Natural killer cell (primary cell): ENCODE results near the gene POU2F1. TPM values are rescaled to one million over a fixed set of nuclear protein-coding genes. Genes with fewer than 3 reads are reported as not detected.

Source experiments
- ATAC-seq, 3 donors: fragments of 150-1000 bp in 2 of 3; fragments of 200-7000 bp in 1 of 3; cut with Tn5 transposase; 1 replicate in 1 of 3; 2 replicates in 2 of 3; pipeline ENCODE4 v1.10.0; 2021; ENCODE audit warnings: mild to moderate bottlenecking in 2 of 3, moderate library complexity in 2 of 3
- DNase-seq, 2 donors: peaks; one replicate each; pipeline versions ENCODE4 v3.0.0 to v3.0.0-alpha.2; 2013 to 2021; ENCODE audit warnings: mixed read lengths in 1 of 2
- H3K27ac ChIP-seq: one replicate; pipeline ENCODE4 v1.5.1; 2013; ENCODE audit warnings: mild to moderate bottlenecking, low read length
- H3K27me3 ChIP-seq: one replicate; pipeline ENCODE4 v1.6.1; 2013; ENCODE audit warnings: low read length; ENCODE audit not compliant: control insufficient read depth, insufficient read depth
- H3K36me3 ChIP-seq: one replicate; pipeline ENCODE4 v1.6.1; 2013; ENCODE audit warnings: low read length; ENCODE audit not compliant: control insufficient read depth, insufficient read depth
- H3K4me1 ChIP-seq: one replicate; pipeline ENCODE4 v1.6.1; 2013; ENCODE audit warnings: low read length; ENCODE audit not compliant: control insufficient read depth, insufficient read depth
- H3K4me3 ChIP-seq: one replicate; pipeline ENCODE4 v1.5.1; 2013; ENCODE audit warnings: low read length
- H3K9me3 ChIP-seq: one replicate; pipeline ENCODE4 v1.6.1; 2013; ENCODE audit warnings: low read length; ENCODE audit not compliant: control insufficient read depth, insufficient read depth
- H3K27ac Mint-ChIP-seq, 2 donors: one replicate each; pipeline ENCODE4 v1.8.0; 2022; ENCODE audit warnings: mild to moderate bottlenecking in 2 of 2, mixed read lengths in 2 of 2, moderate library complexity in 1 of 2
- H3K27me3 Mint-ChIP-seq, 2 donors: one replicate each; pipeline ENCODE4 v1.8.0; 2022; ENCODE audit warnings: low read depth in 2 of 2, mixed read lengths in 2 of 2
- H3K36me3 Mint-ChIP-seq: one replicate; pipeline ENCODE4 v1.8.0; 2022; ENCODE audit warnings: mixed read lengths
- H3K4me1 Mint-ChIP-seq, 2 donors: one replicate each; pipeline ENCODE4 v1.8.0; 2022; ENCODE audit warnings: mixed read lengths in 2 of 2
- H3K4me3 Mint-ChIP-seq: one replicate; pipeline ENCODE4 v1.8.0; 2022; ENCODE audit warnings: mild to moderate bottlenecking, moderate library complexity, mixed read lengths
- H3K9me3 Mint-ChIP-seq, 2 donors: one replicate each; pipeline ENCODE4 v1.8.0; 2022; ENCODE audit warnings: mixed read lengths in 2 of 2
- CTCF ChIP-seq: fragments of 200-600 bp; IDR thresholded peaks from one replicate; pipeline ENCODE4 v1.8.0; 2022; ENCODE audit warnings: antibody characterized with exemption
- WGBS: methylation state at CpG from one replicate; pipeline ENCODE4 v1.1.7; 2013; ENCODE audit warnings: missing lambda C conversion rate; ENCODE audit not compliant: insufficient coverage; 5-methylcytosine and 5-hydroxymethylcytosine counted together
- intact Hi-C: fragments of 100-400 bp; cut with micrococcal nuclease; formaldehyde crosslinking; loops from one replicate; pipeline ENCODE4 v1.14.2; 2022
- total RNA-seq, 4 donors: library from RNA; stranded (reverse); fragments of 120-200 nt in 1 of 4; gene quantifications; one replicate each; pipeline versions ENCODE4 v1.2.3 to v1.2.4, GENCODE V29; 2013 to 2022

Gene POU2F1
- total RNA-seq, 3 donors from 2014 or later (not counting 1 experiment from before 2014, with no cell fraction given) = 39.8 to 44.6 (median 40.9) TPM

DNA sequence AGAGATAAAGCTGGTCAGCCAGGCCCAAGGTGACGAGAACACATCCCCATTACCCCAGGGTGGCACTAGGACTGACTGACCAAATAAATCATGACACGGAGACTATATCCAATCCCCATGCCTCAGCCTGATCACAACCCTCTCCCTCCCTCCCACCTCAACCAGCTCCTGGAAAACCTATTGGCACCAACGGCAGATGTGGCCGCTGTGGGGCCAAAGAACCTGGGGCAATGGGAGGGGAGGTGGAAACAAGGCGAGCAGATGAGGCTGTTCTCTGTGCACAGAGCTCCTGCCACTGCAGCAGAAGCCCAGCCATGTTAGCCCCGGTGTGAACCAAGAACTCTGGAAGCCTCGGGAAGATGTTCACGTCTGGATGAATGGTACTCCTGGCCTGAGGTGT, 220.1 kb downstream of the POU2F1 start:
- Histone ChIP-seq H3K4me3 (no peak overlapping the region), H3K27me3 (no peaks in the 10 kb centered on the region), H3K4me1 (peaks cover 90% of the 10 kb centered on the region), H3K36me3 (peaks cover 81% of the 10 kb centered on the region), H3K9me3 (no peaks in the 10 kb centered on the region), H3K27ac (peak overlapping the region; percentile 86)
- no peak for ATAC-seq
- H3K36me3 Mint-ChIP-seq = peaks cover 37% of the 10 kb centered on the region
- peak overlapping the region; percentile 91 to 100 for H3K27ac Mint-ChIP-seq
- peak in 1 of 2 donors; percentile 5 for DNase-seq
- peaks cover 89 to 95% of the 10 kb centered on the region in 2 donors for H3K4me1 Mint-ChIP-seq
- no peak for TF ChIP-seq CTCF
- WGBS = 86% methylated on average over 8 of the region's 8 CpGs
- peak overlapping the region; percentile 88 for H3K4me3 Mint-ChIP-seq
- H3K27me3 Mint-ChIP-seq = no peaks in the 10 kb centered on the region
- intact Hi-C loops = loop anchor here (5.0 to 10.0 kb wide), 2 partner anchors 173 to 376 kb away; no protein-coding TSS in a partner anchor
- no peaks in the 10 kb centered on the region for H3K9me3 Mint-ChIP-seq

DNA sequence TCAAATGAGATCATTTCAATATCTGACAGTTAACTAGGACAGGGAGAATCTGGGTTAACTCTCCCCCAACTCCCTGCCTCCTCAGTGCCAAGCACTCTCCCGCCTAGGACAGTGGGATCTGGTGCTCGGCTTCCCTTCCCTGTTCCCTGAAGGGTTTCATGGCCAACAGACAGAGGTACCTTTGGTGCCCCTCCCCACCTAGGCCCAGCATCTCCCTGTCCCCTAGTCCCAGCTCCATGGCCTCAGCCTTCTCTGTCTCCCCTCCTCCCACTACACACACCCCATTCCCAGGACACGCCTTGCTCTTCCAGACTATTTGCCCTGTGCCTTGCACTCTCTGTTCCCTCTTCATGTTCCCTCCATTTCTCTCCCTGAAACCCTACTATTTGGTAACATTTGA, 220.5 kb downstream of the POU2F1 start:
- peaks cover 90% of the 10 kb centered on the region for H3K4me1 ChIP-seq
- peaks cover 89 to 95% of the 10 kb centered on the region in 2 donors for H3K4me1 Mint-ChIP-seq
- H3K27ac Mint-ChIP-seq = peak overlapping the region; percentile 91 to 100
- intact Hi-C loops = loop anchor here (5.0 to 10.0 kb wide), 2 partner anchors 174 to 376 kb away; no protein-coding TSS in a partner anchor
- no peaks in the 10 kb centered on the region for H3K27me3 ChIP-seq
- H3K4me3 ChIP-seq = no peak overlapping the region
- no peaks in the 10 kb centered on the region for H3K9me3 ChIP-seq
- 96% methylated on average over 3 of the region's 3 CpGs for WGBS
- H3K27ac ChIP-seq = peak overlapping the region; percentile 86
- TF ChIP-seq CTCF = no peak
- H3K27me3 Mint-ChIP-seq = no peaks in the 10 kb centered on the region
- peaks cover 76% of the 10 kb centered on the region for H3K36me3 ChIP-seq
- no peak for ATAC-seq
- peaks cover 37% of the 10 kb centered on the region for H3K36me3 Mint-ChIP-seq
- H3K4me3 Mint-ChIP-seq = peak overlapping the region; percentile 82
- no peaks in the 10 kb centered on the region for H3K9me3 Mint-ChIP-seq
- peak in 1 of 2 donors; percentile 9 for DNase-seq

GRCh38 chr1:167442142-167442848, 221.6 kb downstream of the POU2F1 start:
- H3K4me3 ChIP-seq = no peak overlapping the region
- H3K27ac ChIP-seq = peak overlapping the region; percentile 86
- ATAC-seq = peak; percentile 47 to 76 (median 63)
- intact Hi-C loops = loop anchor here (2.0 to 10.0 kb wide), 3 partner anchors 41 to 377 kb away; no protein-coding TSS in a partner anchor
- Mint-ChIP-seq H3K36me3 (peaks cover 33% of the 10 kb centered on the region), H3K9me3 (no peaks in the 10 kb centered on the region), H3K4me3 (peak overlapping the region; percentile 78), H3K27ac (peak overlapping the region; percentile 91 to 100), H3K27me3 (no peaks in the 10 kb centered on the region), H3K4me1 (peaks cover 87 to 94% of the 10 kb centered on the region in 2 donors)
- 48% methylated on average over 12 of the region's 12 CpGs for WGBS
- H3K4me1 ChIP-seq = peaks cover 94% of the 10 kb centered on the region
- peak; percentile 79 for TF ChIP-seq CTCF
- DNase-seq = peak; percentile 83 to 92
- peaks cover 67% of the 10 kb centered on the region for H3K36me3 ChIP-seq
- no peaks in the 10 kb centered on the region for H3K9me3 ChIP-seq
- H3K27me3 ChIP-seq = no peaks in the 10 kb centered on the region
